GM21423 (cell line): ENCODE data around the gene GNE.
"Not testable (repeated sequence)": the region's sequence is repeated elsewhere in the genome, so short reads cannot be mapped to it uniquely, and the experiment has no call there.

Experiments used
- ATAC-seq: cut with Tn5 transposase; IDR thresholded peaks from one replicate; pipeline ENCODE4 v1.9.1; 2021; ENCODE audit warnings: mild to moderate bottlenecking, moderate library complexity; ENCODE audit not compliant: unreplicated experiment

GNE gene

DNA sequence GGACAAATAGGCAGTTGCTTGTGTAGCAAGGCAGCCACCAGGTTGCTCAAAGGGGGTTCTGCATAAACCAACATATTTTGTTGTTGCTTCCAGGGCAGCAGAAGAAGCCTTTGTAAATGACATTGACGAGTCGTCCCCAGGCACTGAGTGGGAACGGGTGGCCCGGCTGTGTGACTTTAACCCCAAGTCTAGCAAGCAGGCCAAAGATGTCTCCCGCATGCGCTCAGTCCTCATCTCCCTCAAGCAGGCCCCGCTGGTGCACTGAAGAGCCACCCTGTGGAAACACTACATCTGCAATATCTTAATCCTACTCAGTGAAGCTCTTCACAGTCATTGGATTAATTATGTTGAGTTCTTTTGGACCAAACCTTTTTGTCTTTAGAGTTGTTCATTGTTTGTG is 46.7 kb downstream of the GNE start:
- ATAC-seq, result no peak

DNA sequence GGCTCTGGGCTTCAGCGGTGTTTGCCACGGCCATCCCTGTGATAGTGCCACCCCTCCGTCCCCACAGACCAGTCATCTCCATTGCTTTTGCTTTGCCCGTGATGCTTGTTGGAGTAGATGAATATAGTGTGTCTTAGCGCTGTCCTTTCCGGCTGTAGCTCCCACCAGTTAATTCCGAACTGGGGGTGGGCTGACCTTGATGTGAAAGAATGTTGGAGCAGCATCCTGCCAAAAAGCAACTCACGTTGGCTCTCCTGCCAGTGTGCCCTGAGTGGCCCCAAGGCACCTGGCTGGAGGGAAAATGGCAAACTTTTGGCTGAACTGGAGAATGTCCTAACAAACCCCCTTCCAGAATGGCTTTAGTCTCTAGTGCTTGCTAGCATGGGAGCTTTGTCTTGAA is 47.5 kb downstream of the GNE start:
- no peak for ATAC-seq

DNA sequence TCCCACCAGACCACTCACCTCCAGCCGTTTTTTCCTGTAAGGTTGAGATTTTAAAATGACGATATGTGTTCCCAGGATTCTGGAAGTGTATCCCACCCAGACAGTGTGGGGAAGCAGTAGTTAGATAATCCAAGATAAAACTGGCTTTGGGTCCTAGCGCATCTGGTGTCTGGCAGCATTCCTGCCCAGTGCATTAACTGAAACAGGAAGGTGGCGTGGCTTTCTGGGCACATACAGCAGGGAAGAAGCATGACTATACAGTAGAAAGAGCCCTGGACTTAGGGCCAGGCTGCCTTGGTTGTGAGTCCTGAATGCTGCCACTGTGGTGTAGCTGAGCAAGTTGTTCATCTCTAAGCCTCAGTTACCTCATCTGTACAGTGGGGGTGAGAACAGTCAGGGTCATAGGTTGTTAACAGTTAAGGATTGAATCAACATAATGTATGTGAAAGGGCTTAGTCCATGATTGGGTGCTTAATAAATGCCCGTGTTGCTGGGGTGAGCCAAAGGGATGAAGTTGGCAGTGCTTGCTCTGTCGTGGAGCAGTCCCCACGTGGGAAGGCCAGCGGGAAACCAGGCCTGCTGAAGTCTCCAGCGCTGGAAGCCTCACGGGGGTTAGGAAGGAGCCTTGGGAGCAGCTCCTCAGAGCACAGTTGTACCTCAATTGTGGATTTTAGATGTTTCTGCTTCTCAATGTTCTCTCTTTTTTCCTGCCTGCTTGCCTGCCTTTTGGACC is 49.6 kb downstream of the GNE start:
- ATAC-seq, result no peak

DNA sequence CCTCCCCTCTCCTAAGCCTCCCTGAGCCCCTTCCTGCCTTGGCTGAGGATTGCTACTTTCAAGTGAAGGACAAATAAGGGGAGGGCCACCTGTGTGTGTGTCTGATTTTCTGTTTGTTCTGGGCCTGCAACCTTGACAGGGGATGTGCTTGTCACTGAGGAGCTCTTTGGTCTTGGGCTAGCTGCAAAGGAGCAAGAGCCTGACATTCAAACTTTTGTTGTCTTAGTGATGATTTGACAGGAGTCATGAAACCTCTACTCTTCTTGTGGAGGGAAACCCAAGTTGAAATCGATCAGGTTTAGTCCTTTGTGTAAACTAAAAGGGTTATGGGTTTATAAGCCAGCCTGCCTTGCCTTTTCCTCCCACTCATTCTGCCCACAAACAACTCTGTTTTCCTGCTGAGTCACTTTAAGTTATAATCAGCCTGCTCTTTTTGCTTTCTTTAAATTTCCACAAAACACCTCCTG is 50.7 kb downstream of the GNE start:
- ATAC-seq, result no peak

DNA sequence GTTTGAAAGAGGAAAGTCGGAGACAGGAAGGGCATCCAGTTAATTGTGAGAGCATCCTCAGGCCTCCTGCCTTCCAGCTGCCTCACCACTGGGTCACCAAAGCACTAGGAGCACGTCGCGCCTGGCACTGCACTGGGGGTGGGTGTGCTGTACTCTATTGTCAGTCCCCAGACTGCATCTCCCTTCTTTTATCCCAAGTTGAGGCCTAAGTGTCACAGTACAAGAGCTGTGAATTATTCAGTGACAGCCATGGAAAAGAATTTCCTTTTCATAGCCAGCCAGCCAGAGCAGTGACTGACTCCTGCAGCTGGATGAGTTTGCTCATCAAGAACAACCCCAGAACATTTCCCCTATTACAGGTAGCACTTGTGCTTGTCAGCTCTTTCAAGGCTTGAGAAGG is 51.2 kb downstream of the GNE start:
- no peak for ATAC-seq

DNA sequence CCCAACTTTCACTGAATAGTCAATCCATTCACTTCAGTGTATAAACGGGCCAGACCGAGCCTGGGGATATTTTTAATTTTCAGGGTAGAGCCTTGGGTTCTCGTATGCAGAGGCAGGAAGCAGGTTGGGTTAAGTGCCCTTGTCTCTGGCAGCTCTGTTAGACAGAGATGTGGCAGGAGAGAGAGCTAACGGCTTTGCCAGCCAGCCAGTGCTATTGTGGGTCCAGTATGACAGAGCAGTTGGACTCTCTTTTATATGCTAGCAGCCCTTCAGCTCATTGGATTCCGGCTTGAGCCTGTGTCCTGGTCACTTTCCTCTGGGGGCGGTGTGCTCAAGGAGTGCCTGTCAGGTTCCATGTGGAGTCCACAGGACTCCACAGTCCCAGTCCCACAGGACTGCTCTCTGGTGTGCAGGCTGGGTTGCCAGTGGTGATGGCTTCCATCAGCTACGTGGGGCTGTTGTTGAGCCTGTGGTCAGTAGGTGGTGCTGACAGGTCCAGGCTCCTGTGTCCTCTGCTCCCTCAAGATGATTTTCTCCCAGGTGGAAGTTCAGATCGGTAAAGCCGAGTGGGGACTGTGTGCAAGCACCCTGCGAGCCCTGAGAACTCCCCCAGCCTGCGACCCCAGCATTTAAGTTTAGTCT is 53.2 kb downstream of the GNE start:
- ATAC-seq, result no peak

DNA sequence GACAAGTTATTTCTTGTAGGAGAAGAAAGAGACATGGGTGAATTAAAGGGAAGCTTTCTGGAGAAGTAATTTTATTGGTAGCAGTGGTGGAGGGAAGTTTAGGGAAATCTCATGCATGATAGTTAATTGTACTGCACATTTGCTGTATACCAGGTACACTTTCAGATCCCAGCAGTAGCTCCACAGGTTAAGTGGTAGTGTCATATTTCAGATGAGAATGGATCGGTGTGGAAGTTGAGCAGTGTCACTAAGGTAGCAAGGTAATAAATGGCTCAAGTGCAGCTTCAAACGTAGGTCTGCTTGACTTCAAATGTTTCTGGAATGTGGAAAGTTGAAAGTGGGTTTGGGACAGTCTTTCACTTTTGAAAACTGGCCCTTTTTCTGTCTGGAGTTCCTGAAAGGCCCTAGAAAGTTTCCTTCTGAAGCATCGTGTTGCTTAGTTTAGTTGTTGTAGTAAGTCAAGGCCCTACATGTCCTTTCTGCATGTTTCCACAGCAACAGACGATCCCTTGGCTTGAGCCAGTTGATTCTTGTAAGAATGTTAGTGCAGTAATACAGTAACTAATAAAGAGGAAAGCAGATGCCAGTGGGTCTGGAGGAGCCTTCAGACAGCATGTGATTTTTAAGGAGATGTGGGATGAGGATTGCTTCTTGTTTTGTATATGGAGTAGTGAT is 63.8 kb downstream of the GNE start:
- ATAC-seq, result no peak

DNA sequence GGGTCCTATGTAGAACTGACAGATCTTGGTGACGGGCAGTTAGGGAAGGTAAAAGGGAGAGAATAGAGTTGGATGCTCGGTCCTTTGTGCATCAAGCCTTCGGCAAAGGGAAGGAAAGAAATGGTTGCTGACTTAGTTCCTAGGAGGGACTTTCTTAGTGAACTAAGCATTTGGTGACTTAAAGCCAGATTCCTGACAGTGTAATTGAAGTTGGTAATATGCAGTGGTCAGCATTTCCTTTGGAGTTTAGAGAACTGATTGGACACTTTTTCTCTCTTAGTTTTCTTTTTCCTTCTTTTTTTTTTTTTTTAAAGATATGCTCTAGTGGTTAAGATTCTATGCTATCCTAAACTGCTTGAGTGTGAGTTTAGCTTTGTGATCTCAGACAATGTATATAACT is 65.2 kb downstream of the GNE start:
- no peak for ATAC-seq

DNA sequence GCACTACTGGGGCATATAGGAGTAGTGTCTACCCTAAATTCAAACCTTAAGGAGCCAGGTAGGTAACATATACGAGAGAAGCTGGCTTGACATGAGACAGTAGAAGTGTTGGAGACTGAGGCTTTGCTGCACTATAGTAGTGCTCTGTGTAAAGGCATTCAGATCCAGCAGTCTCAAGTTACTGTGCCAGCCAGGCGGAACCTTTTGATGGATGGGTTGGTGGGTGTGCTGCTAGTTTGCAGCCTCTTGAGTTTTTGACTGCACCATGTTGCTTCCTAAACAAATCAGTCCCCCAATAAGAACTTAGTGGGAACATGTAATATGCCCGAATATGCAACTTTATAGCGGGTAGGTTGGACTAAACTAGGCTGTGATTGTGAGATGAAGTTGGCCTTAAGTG is 66.1 kb downstream of the GNE start:
- ATAC-seq, result no peak

DNA sequence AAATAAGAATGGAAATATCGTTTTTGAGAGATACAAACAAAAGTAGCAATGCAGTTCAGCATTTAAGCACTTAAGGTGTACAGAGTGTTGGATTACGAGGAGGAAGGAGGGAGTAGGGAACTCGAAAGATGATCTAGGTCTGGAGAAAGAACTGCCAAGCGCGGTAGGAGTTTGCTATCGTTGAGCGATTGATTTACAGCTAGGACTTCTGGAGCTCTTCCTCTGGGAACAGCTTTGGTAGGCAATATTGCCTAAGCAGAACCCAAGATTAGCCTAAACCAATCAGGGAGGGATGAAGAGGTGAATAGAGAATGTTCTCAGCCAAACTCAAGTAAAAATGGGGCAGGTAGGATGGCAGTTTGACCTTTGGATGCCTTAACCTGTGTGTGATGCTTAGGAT is 66.6 kb downstream of the GNE start:
- ATAC-seq, result no peak

DNA sequence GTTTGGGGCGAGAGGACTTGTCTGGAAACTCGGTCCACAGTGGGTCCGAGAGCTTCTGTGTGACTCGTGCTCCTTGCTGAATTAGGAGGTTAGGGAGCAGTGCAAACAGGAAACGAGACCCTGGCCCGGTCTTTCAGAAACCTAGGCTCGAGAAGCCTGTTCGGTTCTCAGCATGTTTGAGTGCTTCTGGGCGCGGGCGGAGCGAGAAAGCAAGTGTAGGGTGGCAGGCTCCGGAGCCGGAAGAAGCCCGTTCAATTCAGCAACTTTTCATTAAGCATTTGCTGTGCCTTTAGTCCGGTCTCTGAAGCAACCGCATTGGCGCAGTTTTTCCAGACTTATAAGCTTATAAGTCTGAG is 67.0 kb downstream of the GNE start:
- ATAC-seq, result no peak

DNA sequence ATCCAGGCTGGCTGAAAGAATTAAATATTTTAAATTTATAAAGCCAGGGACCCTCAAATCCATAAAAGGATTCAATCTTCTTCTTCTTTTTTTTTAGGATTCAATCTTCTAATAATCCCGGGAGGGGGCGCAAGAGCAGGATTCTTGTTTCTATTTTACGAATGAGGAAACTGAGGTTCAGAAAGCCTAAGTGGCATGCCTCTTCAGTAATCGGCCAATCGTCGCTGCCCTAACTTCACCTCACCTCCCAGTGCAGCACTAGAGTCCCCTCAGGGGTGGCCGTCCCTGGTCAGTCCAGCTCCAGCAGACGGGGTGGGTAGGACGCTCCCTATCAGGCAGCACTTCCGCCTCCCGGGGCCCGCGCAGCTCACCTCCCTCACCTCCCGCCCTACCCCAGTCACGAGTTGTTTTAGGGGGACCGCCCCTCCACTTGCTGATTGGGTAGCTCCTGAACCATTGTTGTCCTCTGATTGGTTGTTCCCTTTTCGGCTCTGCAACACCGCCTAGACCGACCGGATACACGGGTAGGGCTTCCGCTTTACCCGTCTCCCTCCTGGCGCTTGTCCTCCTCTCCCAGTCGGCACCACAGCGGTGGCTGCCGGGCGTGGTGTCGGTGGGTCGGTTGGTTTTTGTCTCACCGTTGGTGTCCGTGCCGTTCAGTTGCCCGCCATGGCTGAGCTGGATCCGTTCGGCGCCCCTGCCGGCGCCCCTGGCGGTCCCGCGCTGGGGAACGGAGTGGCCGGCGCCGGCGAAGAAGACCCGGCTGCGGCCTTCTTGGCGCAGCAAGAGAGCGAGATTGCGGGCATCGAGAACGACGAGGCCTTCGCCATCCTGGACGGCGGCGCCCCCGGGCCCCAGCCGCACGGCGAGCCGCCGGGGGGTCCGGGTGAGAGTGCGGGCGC is 67.6 kb downstream of the GNE start, which contains the start of gene CLTA:
TSS of gene CLTA (plus strand) at position 534 of the 902 bp plus-strand sequence. CDS start at position 670, 136 bp downstream.
- peak; percentile 98 for ATAC-seq

DNA sequence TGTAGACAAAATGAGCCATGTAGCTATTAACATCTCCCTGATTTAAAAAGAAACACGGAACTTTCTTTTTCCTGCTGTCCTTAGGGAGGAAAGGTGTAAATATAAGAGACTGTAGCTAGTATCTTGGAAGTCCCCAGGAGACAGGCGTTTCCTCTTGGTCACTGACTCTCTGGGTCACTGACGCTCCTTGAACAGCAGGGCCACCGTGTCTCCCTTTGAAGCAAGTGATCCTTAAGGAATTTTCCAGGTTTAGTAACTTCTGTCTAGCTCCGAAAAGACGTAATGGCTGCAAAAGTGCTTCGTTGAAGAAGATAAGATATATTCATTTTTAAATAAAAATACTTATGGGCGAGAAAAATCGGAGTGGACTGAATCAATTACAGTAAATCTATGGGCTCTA is 68.3 kb downstream of the GNE start:
- ATAC-seq, result no peak

DNA sequence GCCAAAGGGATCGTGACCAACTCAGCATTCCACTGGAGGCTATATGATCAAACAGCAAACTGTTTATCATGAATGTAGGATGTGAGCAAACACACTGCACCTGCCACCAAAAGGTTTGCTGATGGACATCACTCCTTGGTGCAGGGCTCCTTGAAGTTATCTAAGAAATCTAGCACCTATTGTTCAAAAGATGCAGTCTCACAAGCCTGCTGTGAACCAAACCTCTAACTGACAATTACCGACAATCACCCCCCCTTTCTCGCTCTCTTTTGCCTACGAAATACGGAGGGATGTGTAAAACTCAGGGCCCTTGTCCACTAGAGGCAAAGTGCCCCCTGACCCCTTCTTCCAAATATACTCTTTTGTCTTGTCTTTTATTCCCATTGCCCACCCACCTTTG is 70.0 kb downstream of the GNE start:
- ATAC-seq, result no peak

DNA sequence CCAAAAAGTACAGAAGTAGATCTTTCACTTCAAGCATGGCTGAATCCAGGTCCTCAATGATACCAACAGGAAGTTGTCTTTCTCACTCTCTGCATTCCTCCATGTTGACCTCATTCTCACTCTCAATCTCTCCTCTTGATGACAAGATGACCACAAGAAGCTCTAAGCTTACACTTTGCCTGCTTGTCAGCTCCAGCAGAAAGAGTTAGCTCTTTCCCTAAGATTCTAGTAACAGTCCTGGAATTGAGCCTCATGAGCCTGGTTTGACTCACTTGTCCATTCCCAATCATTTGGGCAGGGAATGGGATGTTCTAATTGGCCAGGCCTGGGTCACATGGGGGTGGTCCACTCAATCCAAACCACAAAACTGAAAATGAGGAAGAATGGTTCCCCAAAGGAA is 70.8 kb downstream of the GNE start:
- ATAC-seq, result no peak

DNA sequence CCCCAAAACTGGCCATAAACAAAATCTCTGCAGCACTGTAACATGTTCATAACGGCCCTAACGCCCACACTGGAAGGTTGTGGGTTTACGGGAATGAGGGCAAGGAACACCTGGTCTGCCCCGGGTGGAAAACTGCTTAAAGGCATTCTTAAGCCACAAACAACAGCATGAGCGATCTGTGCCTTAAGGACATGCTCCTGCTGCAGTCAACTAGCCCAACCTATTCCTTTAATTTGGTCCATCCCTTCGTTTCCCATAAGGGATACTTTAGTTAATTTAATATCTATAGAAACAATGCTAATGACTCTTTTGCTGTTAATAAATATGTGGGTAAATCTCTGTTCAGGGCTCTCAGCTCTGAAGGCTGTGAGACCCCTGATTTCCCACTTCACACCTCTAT is 78.0 kb downstream of the GNE start:
- ATAC-seq, result not testable (repeated sequence)

DNA sequence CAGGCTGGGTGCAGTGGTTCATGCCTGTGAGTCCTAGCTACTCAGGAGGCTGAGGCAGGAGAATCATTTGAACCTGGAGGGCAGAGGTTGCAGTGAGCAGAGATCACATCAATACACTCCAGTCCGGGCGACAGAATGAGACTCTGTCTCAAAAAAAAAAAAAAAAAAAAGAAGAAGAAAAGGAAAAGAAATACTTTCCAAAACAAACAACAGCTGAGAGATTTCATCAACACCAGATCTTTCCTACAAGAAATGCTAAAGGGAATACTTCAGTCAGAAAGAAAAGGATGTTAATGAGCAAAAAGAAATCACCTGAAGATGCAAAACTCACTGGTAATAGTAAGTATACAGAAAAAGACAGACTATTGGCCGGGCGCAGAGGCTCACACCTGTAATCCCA is 80.7 kb downstream of the GNE start:
- ATAC-seq, result no peak

DNA sequence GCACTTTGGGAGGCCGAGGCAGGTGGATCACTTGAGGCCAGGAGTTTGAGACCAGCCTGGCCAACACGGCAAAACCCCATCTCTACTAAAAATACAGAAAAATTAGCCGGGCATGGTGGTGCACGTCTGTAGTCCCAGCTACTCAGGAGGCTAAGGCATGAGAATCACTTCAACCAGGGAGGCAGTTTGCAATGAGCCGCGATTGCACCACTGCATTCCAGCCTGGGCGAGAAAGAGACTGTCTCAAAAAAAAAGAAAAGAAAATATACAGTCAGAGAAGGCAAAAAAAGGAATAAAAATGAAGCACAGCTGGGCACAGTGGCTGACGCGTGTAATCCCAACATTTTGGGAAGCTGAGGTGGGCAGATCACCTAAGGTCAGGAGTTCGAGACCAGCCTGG is 81.8 kb downstream of the GNE start:
- ATAC-seq, result not testable (repeated sequence)

DNA sequence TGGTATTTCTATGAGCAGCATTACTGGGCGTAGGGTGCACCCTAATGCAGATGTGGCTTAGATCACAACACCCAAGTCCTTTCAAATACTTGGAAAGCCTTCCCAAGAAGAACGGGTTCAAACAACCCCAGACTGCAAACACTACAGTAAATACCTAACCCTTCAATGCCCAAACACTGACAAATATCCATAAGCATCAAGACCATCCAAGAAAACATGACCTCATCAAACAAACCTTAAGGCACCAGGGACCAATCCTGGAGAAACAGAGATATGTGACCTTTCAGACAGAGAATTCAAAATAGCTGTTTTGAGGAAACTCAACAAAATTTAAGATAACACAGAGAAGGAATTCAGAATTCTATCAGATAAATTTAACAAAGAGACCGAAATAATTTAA is 83.0 kb downstream of the GNE start:
- not testable (repeated sequence) for ATAC-seq

DNA sequence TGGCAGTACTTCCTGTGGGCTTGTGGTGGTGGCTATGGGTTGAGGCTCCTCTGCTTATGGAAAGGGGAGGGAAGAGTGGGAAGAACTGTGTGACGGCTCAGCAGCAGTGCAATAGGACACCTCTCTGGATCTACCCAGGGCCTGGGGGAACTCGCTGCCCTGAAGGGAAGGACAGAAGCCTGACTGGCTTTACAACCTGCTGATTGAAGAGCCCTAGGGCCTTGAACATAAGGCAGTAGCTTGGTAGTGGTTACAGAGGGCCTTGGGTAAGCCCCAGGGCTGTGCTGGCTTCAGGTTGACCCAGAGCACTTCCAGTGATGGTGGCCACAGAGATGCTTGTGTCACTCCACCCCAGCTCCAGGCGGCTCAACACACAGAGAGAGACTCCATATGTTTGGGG is 83.5 kb downstream of the GNE start:
- ATAC-seq, result no peak

DNA sequence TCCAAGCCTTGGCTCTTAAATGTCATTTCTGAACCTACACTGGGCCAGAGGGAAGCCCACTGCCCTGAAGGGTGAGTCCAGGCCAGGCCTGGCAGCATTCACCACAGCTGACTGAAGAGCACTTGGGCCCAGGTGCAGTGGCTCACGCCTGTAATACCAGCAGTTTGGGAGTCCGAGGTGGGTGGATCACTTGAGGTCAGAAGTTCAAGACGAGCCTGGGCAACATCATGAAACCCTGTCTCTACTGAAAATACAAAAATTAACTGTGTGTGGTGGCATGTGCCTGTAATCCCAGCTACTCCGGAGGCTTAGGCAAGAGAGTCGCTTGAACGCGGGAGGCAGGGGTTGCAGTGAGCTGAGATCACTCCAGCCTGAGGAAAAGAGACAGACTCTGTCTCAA is 84.0 kb downstream of the GNE start:
- no peak for ATAC-seq
